Endodermal cell (in vitro differentiated cells): ENCODE results near the gene MED12. TPM values are rescaled to one million over a fixed set of nuclear protein-coding genes. Genes with fewer than 3 reads are reported as not detected.

Experiments used
- DNase-seq: peaks from one replicate; pipeline ENCODE4 v3.0.0-alpha.2; 2017
- H3K27ac ChIP-seq: 2 replicates; pipeline ENCODE4 v1.5.1; 2013; ENCODE audit warnings: mild to moderate bottlenecking, low read depth, low read length, moderate library complexity
- H3K27me3 ChIP-seq: 2 replicates; pipeline ENCODE4 v1.6.1; 2013; ENCODE audit warnings: mild to moderate bottlenecking, low read length, moderate library complexity; ENCODE audit not compliant: insufficient read depth, control insufficient read depth, poor library complexity, severe bottlenecking
- H3K36me3 ChIP-seq: 2 replicates; pipeline ENCODE4 v1.7.0; 2013; ENCODE audit warnings: mild to moderate bottlenecking, low read length, moderate library complexity; ENCODE audit not compliant: control insufficient read depth, insufficient read depth
- H3K4me1 ChIP-seq: one replicate; pipeline ENCODE4 v1.7.0; 2013; ENCODE audit warnings: low read length; ENCODE audit not compliant: control insufficient read depth, insufficient read depth
- H3K4me3 ChIP-seq: 2 replicates; pipeline ENCODE4 v1.5.1; 2013; ENCODE audit warnings: mild to moderate bottlenecking, low read length, moderate library complexity
- H3K9ac ChIP-seq: 2 replicates; pipeline ENCODE4 v1.6.1; 2013; ENCODE audit warnings: mild to moderate bottlenecking, low read length, moderate library complexity; ENCODE audit not compliant: poor library complexity, severe bottlenecking; ENCODE audit errors: extremely low read depth
- H3K9me3 ChIP-seq: 2 replicates; pipeline ENCODE4 v1.6.1; 2013; ENCODE audit warnings: mild to moderate bottlenecking, low read length, moderate library complexity; ENCODE audit not compliant: control insufficient read depth
- H3K27ac Mint-ChIP-seq: 2 replicates; pipeline ENCODE4 v1.8.0; 2020; ENCODE audit warnings: mixed read lengths
- H3K27me3 Mint-ChIP-seq: 2 replicates; pipeline ENCODE4 v1.8.0; 2021; ENCODE audit warnings: mild to moderate bottlenecking, mixed read lengths; ENCODE audit not compliant: insufficient read depth
- H3K36me3 Mint-ChIP-seq: 2 replicates; pipeline ENCODE4 v1.8.0; 2020; ENCODE audit warnings: low read depth, mixed read lengths
- H3K4me1 Mint-ChIP-seq: 2 replicates; pipeline ENCODE4 v1.8.0; 2020; ENCODE audit warnings: mixed read lengths
- H3K4me3 Mint-ChIP-seq: 2 replicates; pipeline ENCODE4 v1.8.0; 2020; ENCODE audit warnings: mild to moderate bottlenecking, moderate library complexity, mixed read lengths
- H3K9me3 Mint-ChIP-seq: 2 replicates; pipeline ENCODE4 v1.8.0; 2020; ENCODE audit warnings: mild to moderate bottlenecking, mixed read lengths
- WGBS, 2 experiments: methylation state at CpG; one replicate each; pipeline versions ENCODE4 v1.1.5 to v1.1.7; 2013; ENCODE audit warnings: missing lambda C conversion rate in 2 of 2, mixed read lengths in 1 of 2; ENCODE audit not compliant: insufficient coverage in 1 of 2, insufficient read length in 1 of 2; 5-methylcytosine and 5-hydroxymethylcytosine counted together
- total RNA-seq, 2 donors: library from RNA; stranded (reverse); fragmentation: NEBNext Ultra II Directional in 1 of 2; extraction: Animal tissue kit (Norgen Biotek cat#: 25700) in 1 of 2; gene quantifications; 2 replicates in 1 of 2; 3 replicates in 1 of 2; pipeline ENCODE4 v1.2.1, GENCODE V29; 2021
- TF ChIP-seq, protein P1 (sequence below): fragments of 200-600 bp; sonication (generic); conservative IDR thresholded peaks from 2 replicates; pipeline ENCODE4 v1.5.0; 2021; ENCODE audit warnings: antibody characterized with exemption, mild to moderate bottlenecking

The MED12 gene
- total RNA-seq, 2 donors from 2014 or later = 57.8 to 60.8 TPM

DNA sequence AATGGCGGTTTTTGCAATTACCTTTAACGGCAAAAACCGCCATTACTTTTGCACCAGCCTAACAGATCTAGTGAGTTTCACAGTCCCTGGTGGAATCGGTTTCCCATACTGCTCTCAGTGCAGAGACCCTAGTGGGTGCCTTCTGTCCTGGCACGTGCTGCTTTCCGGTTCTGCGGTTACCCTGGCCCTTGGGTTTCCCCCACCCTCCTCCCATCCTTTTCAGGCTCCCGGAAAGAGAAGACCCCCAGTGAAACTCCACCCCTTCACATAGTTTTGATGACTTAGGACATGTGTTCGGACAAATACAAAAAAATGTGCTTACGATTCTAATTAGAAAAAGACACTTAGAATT, 63.1 kb downstream of the MED12 start:
- Histone ChIP-seq H3K27me3 (no peaks in the 10 kb centered on the region), H3K9me3 (no peaks in the 10 kb centered on the region), H3K36me3 (no peaks in the 10 kb centered on the region), H3K27ac (peak overlapping the region; percentile 89), H3K9ac (peak overlapping the region; percentile 67), H3K4me1 (peaks cover 4% of the 10 kb centered on the region), H3K4me3 (peak overlapping the region; percentile 83)
- WGBS, 2 experiments = 8 to 9% methylated on average over 8 to 10 of the region's 10 CpGs
- no peaks in the 10 kb centered on the region for H3K27me3 Mint-ChIP-seq
- no peaks in the 10 kb centered on the region for H3K36me3 Mint-ChIP-seq
- H3K9me3 Mint-ChIP-seq = peaks cover 67% of the 10 kb centered on the region
- H3K27ac Mint-ChIP-seq = peak overlapping the region; percentile 97
- TF ChIP-seq, protein P1, sequence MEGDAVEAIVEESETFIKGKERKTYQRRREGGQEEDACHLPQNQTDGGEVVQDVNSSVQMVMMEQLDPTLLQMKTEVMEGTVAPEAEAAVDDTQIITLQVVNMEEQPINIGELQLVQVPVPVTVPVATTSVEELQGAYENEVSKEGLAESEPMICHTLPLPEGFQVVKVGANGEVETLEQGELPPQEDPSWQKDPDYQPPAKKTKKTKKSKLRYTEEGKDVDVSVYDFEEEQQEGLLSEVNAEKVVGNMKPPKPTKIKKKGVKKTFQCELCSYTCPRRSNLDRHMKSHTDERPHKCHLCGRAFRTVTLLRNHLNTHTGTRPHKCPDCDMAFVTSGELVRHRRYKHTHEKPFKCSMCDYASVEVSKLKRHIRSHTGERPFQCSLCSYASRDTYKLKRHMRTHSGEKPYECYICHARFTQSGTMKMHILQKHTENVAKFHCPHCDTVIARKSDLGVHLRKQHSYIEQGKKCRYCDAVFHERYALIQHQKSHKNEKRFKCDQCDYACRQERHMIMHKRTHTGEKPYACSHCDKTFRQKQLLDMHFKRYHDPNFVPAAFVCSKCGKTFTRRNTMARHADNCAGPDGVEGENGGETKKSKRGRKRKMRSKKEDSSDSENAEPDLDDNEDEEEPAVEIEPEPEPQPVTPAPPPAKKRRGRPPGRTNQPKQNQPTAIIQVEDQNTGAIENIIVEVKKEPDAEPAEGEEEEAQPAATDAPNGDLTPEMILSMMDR = no peak
- peaks cover 12% of the 10 kb centered on the region for H3K4me1 Mint-ChIP-seq
- peak overlapping the region; percentile 63 for H3K4me3 Mint-ChIP-seq
- peak; percentile 57 for DNase-seq

- H3K9me3 Mint-ChIP-seq = peaks cover 68% of the 10 kb centered on the region
- peak; percentile 92 for DNase-seq
- peak overlapping the region; percentile 95 for H3K27ac ChIP-seq
- no peaks in the 10 kb centered on the region for H3K36me3 Mint-ChIP-seq
- peaks cover 12% of the 10 kb centered on the region for H3K4me1 Mint-ChIP-seq
- H3K9ac ChIP-seq = peak overlapping the region; percentile 68
- no peaks in the 10 kb centered on the region for H3K27me3 ChIP-seq
- H3K4me3 ChIP-seq = peak overlapping the region; percentile 83
- H3K9me3 ChIP-seq = no peaks in the 10 kb centered on the region
- no peaks in the 10 kb centered on the region for H3K36me3 ChIP-seq
- peak overlapping the region; percentile 63 for H3K4me3 Mint-ChIP-seq
- TF ChIP-seq, protein P1 = no peak
- 0 to 3% methylated on average over 3 to 30 of the region's 42 CpGs for WGBS, 2 experiments
- peak overlapping the region; percentile 97 for H3K27ac Mint-ChIP-seq
- H3K27me3 Mint-ChIP-seq = no peaks in the 10 kb centered on the region
- peaks cover 4% of the 10 kb centered on the region for H3K4me1 ChIP-seq
These were observed 63.8 kb downstream of the MED12 start for GRCh38 chrX:71181910-71182799.

GRCh38 chrX:71182871-71183270, 64.5 kb downstream of the MED12 start:
- H3K9me3 Mint-ChIP-seq = peaks cover 61% of the 10 kb centered on the region
- H3K9me3 ChIP-seq = no peaks in the 10 kb centered on the region
- peaks cover 4% of the 10 kb centered on the region for H3K4me1 ChIP-seq
- no peaks in the 10 kb centered on the region for H3K36me3 Mint-ChIP-seq
- peak; percentile 46 for DNase-seq
- H3K36me3 ChIP-seq = no peaks in the 10 kb centered on the region
- WGBS, 2 experiments = 20 to 44% methylated on average over 1 to 2 of the region's 2 CpGs
- H3K4me1 Mint-ChIP-seq = peaks cover 10% of the 10 kb centered on the region
- H3K27ac ChIP-seq = peak overlapping the region; percentile 95
- peak overlapping the region; percentile 97 for H3K27ac Mint-ChIP-seq
- TF ChIP-seq, protein P1 = no peak
- no peaks in the 10 kb centered on the region for H3K27me3 Mint-ChIP-seq
- H3K9ac ChIP-seq = peak overlapping the region; percentile 68
- H3K4me3 ChIP-seq = peak overlapping the region; percentile 49
- H3K4me3 Mint-ChIP-seq = peak overlapping the region; percentile 63
- no peaks in the 10 kb centered on the region for H3K27me3 ChIP-seq
